ENCODE results near the gene LRRC72. TPM values are rescaled to one million over a fixed set of nuclear protein-coding genes. Genes with fewer than 3 reads are reported as not detected.

Gene LRRC72
- total and polyA plus RNA-seq, 9 of the 15 experiments (the other 6 are each of a cell fraction or from before 2014, with no cell fraction given), result 0.10 TPM; not detected in 8

- DNase-seq (ENCODE audit: extremely low read depth in 1 of 4, low spot score in 3 of 4) (peak in 1 of 4 experiments; percentile 12), FAIRE-seq (no peak), ATAC-seq (peak; percentile 71)
- Histone ChIP-seq H3K79me2 (ENCODE audit: control insufficient read depth, insufficient read depth, low read length) (no peaks in the 10 kb centered on the region), H3K36me3 (ENCODE audit: control insufficient read depth, insufficient read depth, low read length) (no peaks in the 10 kb centered on the region), H3K9ac (ENCODE audit: insufficient read depth in 1 of 2, low read depth in 2 of 2, low read length in 2 of 2) (no peak overlapping the region), H4K20me1 (replicated peaks; ENCODE audit: control insufficient read depth, insufficient read depth, low read length) (no peaks in the 10 kb centered on the region), H3K4me2 (ENCODE audit: insufficient read depth, low read length) (no peak overlapping the region), H2AFZ (ENCODE audit: low read depth, low read length) (no peak overlapping the region), H3K4me1 (replicated peaks in 1 of 2; ENCODE audit: control insufficient read depth in 2 of 2, insufficient read depth in 2 of 2, low read length in 2 of 2) (peaks cover 0 to 9% of the 10 kb centered on the region in 2 experiments; a peak in 3 of 5 replicates), H3K27ac (ENCODE audit: extremely low read depth, low read depth, low read length) (no peak overlapping the region), H3K27me3 (ENCODE audit: control insufficient read depth in 2 of 2, insufficient read depth in 2 of 2, low read length in 2 of 2) (no peaks in the 10 kb centered on the region), H3K9me1 (ENCODE audit: control insufficient read depth, insufficient read depth, low read length) (no peaks in the 10 kb centered on the region), H3K4me3 (no peak overlapping the region), H3K9me3 (replicated peaks; ENCODE audit: control insufficient read depth, insufficient read depth, low read depth, low read length) (no peaks in the 10 kb centered on the region)
- no TSS peak for BruUV-seq (replicated peaks)
- intact Hi-C loops (cut with micrococcal nuclease), result no loop called here
- TF ChIP-seq ETV1 (tag; conservative IDR thresholded peaks at IDR 0.05; ENCODE audit: low read depth), result no peak
- peak; percentile 52; the same call in 1 of the 2 replicates for TF ChIP-seq MAFG (tag; conservative IDR thresholded peaks at IDR 0.05)
- TF ChIP-seq NFE2 (IDR thresholded peaks at IDR 0.05; ENCODE audit: low read depth), result peak; percentile 62
- TF ChIP-seq NKRF (IDR thresholded peaks at IDR 0.05; ENCODE audit: borderline replicate concordance), result no peak
- TF ChIP-seq ZNF316 (IDR thresholded peaks at IDR 0.05), result peak; percentile 68; the same call in 1 of the 2 replicates
- peak; percentile 72 for TF ChIP-seq C11orf30 (IDR thresholded peaks at IDR 0.05; ENCODE audit: low read depth)
- in situ Hi-C loops (cut with MboI), result no loop called here
- CTCF ChIA-PET (ENCODE audit: low intra/inter-chr PET ratio), result no interaction called here
- POLR2A ChIA-PET, result interaction anchor here (0.9 kb wide), 1 partner anchor 9 kb away, joined by 3 read pairs; no protein-coding TSS in a partner anchor
These were observed 1.9 kb downstream of the LRRC72 start for GRCh38 chr7:16528520-16528919.
